Activated CD4-positive, alpha-beta T cell treated with anti-CD3 and anti-CD28 coated beads for 36 hours (primary cell): ENCODE data around the gene PIP4K2A. TPM values are rescaled to one million over a fixed set of nuclear protein-coding genes. Genes with fewer than 3 reads are reported as not detected.
A peak's percentile ranks its signal among the peaks of the same experiment; 100 is the strongest.

Experiments
- ATAC-seq: fragments of 200-7000 bp; cut with Tn5 transposase; one replicate; pipeline ENCODE4 v1.10.0; 2021; ENCODE audit warnings: mild to moderate bottlenecking, moderate library complexity
- CTCF ChIA-PET: fragments of 350-600 bp; sonication (Branson Sonifier 250); formaldehyde crosslinking; loops from one replicate; lab custom pipeline; 2021; ENCODE audit warnings: antibody characterized with exemption; lab: Charles Lee
- POLR2A ChIA-PET: fragments of 350-600 bp; sonication (Branson Sonifier 250); formaldehyde crosslinking; loops from one replicate; lab custom pipeline; 2021; ENCODE audit warnings: antibody characterized with exemption, inconsistent platforms; lab: Charles Lee
- DNase-seq: peaks from one replicate; pipeline ENCODE4 v3.0.0-alpha.2; 2020
- H3K27ac Mint-ChIP-seq: one replicate; pipeline ENCODE4 v1.8.0; 2021; ENCODE audit warnings: mixed read lengths
- H3K27me3 Mint-ChIP-seq: one replicate; pipeline ENCODE4 v1.8.0; 2021; ENCODE audit warnings: mixed read lengths
- H3K36me3 Mint-ChIP-seq: one replicate; pipeline ENCODE4 v1.8.0; 2021; ENCODE audit warnings: low read depth, mixed read lengths
- H3K4me1 Mint-ChIP-seq: one replicate; pipeline ENCODE4 v1.8.0; 2021; ENCODE audit warnings: mixed read lengths
- H3K4me3 Mint-ChIP-seq: one replicate; pipeline ENCODE4 v1.8.0; 2021; ENCODE audit warnings: mild to moderate bottlenecking, moderate library complexity, mixed read lengths
- H3K9me3 Mint-ChIP-seq: one replicate; pipeline ENCODE4 v1.8.0; 2021; ENCODE audit warnings: low read depth, mixed read lengths
- intact Hi-C, 2 experiments: fragments of 100-400 bp; cut with DNase I in 1 of 2; cut with micrococcal nuclease in 1 of 2; formaldehyde crosslinking; loops; one replicate each; pipeline versions ENCODE4 v1.14.2 to v1.15.1; 2022 to 2024; cut with DNase I, micrococcal nuclease
- total RNA-seq, 2 experiments: library from RNA; stranded (reverse); gene quantifications; one replicate each; pipeline ENCODE4 v1.2.3, GENCODE V29; 2021

The PIP4K2A gene
- total RNA-seq, 2 experiments from 2014 or later, result 105 to 108 TPM

GRCh38 chr10:22681783-22682183 lies 32.6 kb downstream of the PIP4K2A start:
- ATAC-seq (peak; percentile 58), DNase-seq (peak; percentile 62)
- peaks cover 8% of the 10 kb centered on the region for H3K36me3 Mint-ChIP-seq
- H3K4me1 Mint-ChIP-seq, result peaks cover 88% of the 10 kb centered on the region
- H3K27me3 Mint-ChIP-seq, result no peaks in the 10 kb centered on the region
- H3K9me3 Mint-ChIP-seq, result no peaks in the 10 kb centered on the region
- peak overlapping the region; percentile 97 for H3K27ac Mint-ChIP-seq
- intact Hi-C loops, result loop anchor here (1.0 to 10.0 kb wide), 10 partner anchors 12 to 679 kb away; partner anchors contain the start of genes BMI1 (in 1 of the 2), C10orf67 (in 1 of the 2), DNAJC1 (in 1 of the 2) and MSRB2 (in 1 of the 2)
- POLR2A ChIA-PET, result interaction anchor here (0.6 to 2.6 kb wide), 6 partner anchors 12 to 81 kb away, joined by 5 to 16 read pairs (median 7); no protein-coding TSS in a partner anchor
- CTCF ChIA-PET, result interaction anchor here (0.6 to 1.3 kb wide), 5 partner anchors 12 to 171 kb away, joined by 3 read pairs; no protein-coding TSS in a partner anchor
- H3K4me3 Mint-ChIP-seq, result peak overlapping the region; percentile 70

- Mint-ChIP-seq H3K9me3 (no peaks in the 10 kb centered on the region), H3K4me1 (peaks cover 91% of the 10 kb centered on the region), H3K27me3 (no peaks in the 10 kb centered on the region), H3K27ac (peak overlapping the region; percentile 92), H3K36me3 (peaks cover 7% of the 10 kb centered on the region), H3K4me3 (peak overlapping the region; percentile 8)
- intact Hi-C loops, result loop anchor here (1.0 to 10.0 kb wide), 7 partner anchors 12 to 679 kb away; partner anchors contain the start of genes BMI1 (in 1 of the 2), C10orf67 (in 1 of the 2), DNAJC1 (in 1 of the 2) and MSRB2 (in 1 of the 2)
- POLR2A ChIA-PET, result interaction anchor here (0.6 to 2.6 kb wide), 5 partner anchors 12 to 80 kb away, joined by 5 to 16 read pairs (median 5); no protein-coding TSS in a partner anchor
- DNase-seq (peak; percentile 27), ATAC-seq (no peak)
- CTCF ChIA-PET, result interaction anchor here (0.6 to 1.3 kb wide), 4 partner anchors 12 to 171 kb away, joined by 3 read pairs; no protein-coding TSS in a partner anchor
These were observed 33.1 kb downstream of the PIP4K2A start for GRCh38 chr10:22681301-22681700.

- H3K27me3 Mint-ChIP-seq, result no peaks in the 10 kb centered on the region
- H3K4me1 Mint-ChIP-seq, result peaks cover 91% of the 10 kb centered on the region
- H3K27ac Mint-ChIP-seq, result peak overlapping the region; percentile 85
- DNase-seq (no peak), ATAC-seq (no peak)
- no peak overlapping the region for H3K4me3 Mint-ChIP-seq
- CTCF ChIA-PET, result no interaction called here
- POLR2A ChIA-PET, result no interaction called here
- intact Hi-C loops, result loop anchor here in 1 of 2 experiments (5.0 to 10.0 kb wide), 5 partner anchors 245 to 677 kb away; partner anchors contain the start of genes BMI1, C10orf67, DNAJC1 and MSRB2
- no peaks in the 10 kb centered on the region for H3K9me3 Mint-ChIP-seq
- H3K36me3 Mint-ChIP-seq, result peaks cover 9% of the 10 kb centered on the region
These were observed 34.8 kb downstream of the PIP4K2A start for GRCh38 chr10:22679608-22680007.

GRCh38 chr10:22677333-22677732 lies 37.0 kb downstream of the PIP4K2A start:
- peak overlapping the region; percentile 40 for H3K27ac Mint-ChIP-seq
- H3K9me3 Mint-ChIP-seq, result no peaks in the 10 kb centered on the region
- no peaks in the 10 kb centered on the region for H3K27me3 Mint-ChIP-seq
- intact Hi-C loops, result loop anchor here in 1 of 2 experiments (1.0 kb wide), 1 partner anchor 8 kb away; no protein-coding TSS in a partner anchor
- CTCF ChIA-PET, result interaction anchor here (1.3 to 2.6 kb wide), 5 partner anchors 8 to 48 kb away, joined by 3 to 15 read pairs (median 4); no protein-coding TSS in a partner anchor
- H3K4me3 Mint-ChIP-seq, result no peak overlapping the region
- peaks cover 9% of the 10 kb centered on the region for H3K36me3 Mint-ChIP-seq
- DNase-seq (no peak), ATAC-seq (no peak)
- H3K4me1 Mint-ChIP-seq, result peaks cover 89% of the 10 kb centered on the region
- POLR2A ChIA-PET, result interaction anchor here (1.2 kb wide), 1 partner anchor 26 kb away, joined by 3 read pairs; no protein-coding TSS in a partner anchor

GRCh38 chr10:22676435-22676834 lies 37.9 kb downstream of the PIP4K2A start:
- intact Hi-C loops, result no loop called here
- POLR2A ChIA-PET, result interaction anchor here (1.2 kb wide), 1 partner anchor 25 kb away, joined by 3 read pairs; no protein-coding TSS in a partner anchor
- no peaks in the 10 kb centered on the region for H3K27me3 Mint-ChIP-seq

GRCh38 chr10:22674573-22674930 lies 39.8 kb downstream of the PIP4K2A start:
- intact Hi-C loops, result no loop called here
- DNase-seq, result no peak
- Mint-ChIP-seq H3K9me3 (no peaks in the 10 kb centered on the region), H3K27ac (no peak overlapping the region), H3K4me3 (no peak overlapping the region), H3K4me1 (peaks cover 90% of the 10 kb centered on the region), H3K36me3 (peaks cover 4% of the 10 kb centered on the region), H3K27me3 (no peaks in the 10 kb centered on the region)
- no peak for ATAC-seq
- CTCF ChIA-PET, result no interaction called here
- POLR2A ChIA-PET, result interaction anchor here (0.6 kb wide), 1 partner anchor 18 kb away, joined by 3 read pairs; no protein-coding TSS in a partner anchor

More at GRCh38 chr10:22676435-22676834, 37.9 kb downstream of the PIP4K2A start:
- DNase-seq (no peak), ATAC-seq (peak; percentile 44)
- no peaks in the 10 kb centered on the region for H3K9me3 Mint-ChIP-seq
- H3K4me3 Mint-ChIP-seq, result no peak overlapping the region
- peaks cover 9% of the 10 kb centered on the region for H3K36me3 Mint-ChIP-seq
- CTCF ChIA-PET, result interaction anchor here (0.7 to 2.6 kb wide), 5 partner anchors 9 to 18 kb away, joined by 3 to 14 read pairs (median 4); no protein-coding TSS in a partner anchor
- peak overlapping the region; percentile 40 for H3K27ac Mint-ChIP-seq
- peaks cover 91% of the 10 kb centered on the region for H3K4me1 Mint-ChIP-seq

- Mint-ChIP-seq H3K36me3 (peaks cover 4% of the 10 kb centered on the region), H3K27me3 (no peaks in the 10 kb centered on the region), H3K4me1 (peaks cover 90% of the 10 kb centered on the region), H3K27ac (peak overlapping the region; percentile 12), H3K9me3 (no peaks in the 10 kb centered on the region), H3K4me3 (no peak overlapping the region)
- no peak for ATAC-seq
- no peak for DNase-seq
- intact Hi-C loops, result no loop called here
- POLR2A ChIA-PET, result interaction anchor here (0.6 kb wide), 1 partner anchor 18 kb away, joined by 3 read pairs; no protein-coding TSS in a partner anchor
- CTCF ChIA-PET, result interaction anchor here (1.0 to 1.2 kb wide), 2 partner anchors 9 to 664 kb away, joined by 3 read pairs; no protein-coding TSS in a partner anchor
These were observed 40.4 kb downstream of the PIP4K2A start for GRCh38 chr10:22673785-22674572.

- no peaks in the 10 kb centered on the region for H3K27me3 Mint-ChIP-seq
- intact Hi-C loops, result no loop called here
- CTCF ChIA-PET, result interaction anchor here (1.2 kb wide), 1 partner anchor 663 kb away, joined by 3 read pairs; no protein-coding TSS in a partner anchor
- H3K9me3 Mint-ChIP-seq, result no peaks in the 10 kb centered on the region
- ATAC-seq (no peak), DNase-seq (no peak)
- peaks cover 91% of the 10 kb centered on the region for H3K4me1 Mint-ChIP-seq
- peak overlapping the region; percentile 61 for H3K27ac Mint-ChIP-seq
- POLR2A ChIA-PET, result no interaction called here
- no peak overlapping the region for H3K4me3 Mint-ChIP-seq
- H3K36me3 Mint-ChIP-seq, result peaks cover 2% of the 10 kb centered on the region
These were observed 41.3 kb downstream of the PIP4K2A start for GRCh38 chr10:22673091-22673392.

- Mint-ChIP-seq H3K4me1 (peaks cover 91% of the 10 kb centered on the region), H3K4me3 (no peak overlapping the region), H3K27ac (peak overlapping the region; percentile 61), H3K36me3 (peaks cover 2% of the 10 kb centered on the region), H3K27me3 (no peaks in the 10 kb centered on the region), H3K9me3 (no peaks in the 10 kb centered on the region)
- intact Hi-C loops, result no loop called here
- ATAC-seq, result no peak
- DNase-seq, result no peak
- CTCF ChIA-PET, result interaction anchor here (0.6 to 1.2 kb wide), 2 partner anchors 316 to 662 kb away, joined by 3 read pairs; no protein-coding TSS in a partner anchor
- POLR2A ChIA-PET, result no interaction called here
These were observed 41.9 kb downstream of the PIP4K2A start for GRCh38 chr10:22672319-22673090.

- intact Hi-C loops, result no loop called here
These were observed 43.6 kb downstream of the PIP4K2A start for GRCh38 chr10:22670788-22671187.

More at GRCh38 chr10:22670788-22671187, 43.6 kb downstream of the PIP4K2A start:
- Mint-ChIP-seq H3K9me3 (no peaks in the 10 kb centered on the region), H3K36me3 (peaks cover 2% of the 10 kb centered on the region), H3K27me3 (no peaks in the 10 kb centered on the region), H3K4me1 (peaks cover 90% of the 10 kb centered on the region), H3K27ac (no peak overlapping the region), H3K4me3 (no peak overlapping the region)
- CTCF ChIA-PET, result interaction anchor here (0.7 to 2.8 kb wide), 4 partner anchors 7 to 22 kb away, joined by 3 to 15 read pairs (median 4); no protein-coding TSS in a partner anchor
- DNase-seq (no peak), ATAC-seq (no peak)
- POLR2A ChIA-PET, result interaction anchor here (0.6 kb wide), 1 partner anchor 384 kb away, joined by 4 read pairs; no protein-coding TSS in a partner anchor
